Lower leg skin (tissue), 3 donors: Measurements from ENCODE around the gene PDE9A.

ENCODE experiments used
- POLR2A ChIP-seq, 2 donors: fragments of 450-650 bp; IDR thresholded peaks; one replicate each; pipeline ENCODE4 v1.6.1; 2016 to 2017; ENCODE audit warnings: antibody characterized with exemption in 2 of 2, mild to moderate bottlenecking in 1 of 2, moderate library complexity in 1 of 2
- TF ChIP-seq, protein P1 (sequence below), 3 donors: fragments of 450-650 bp; IDR thresholded peaks; one replicate each; pipeline ENCODE4 v1.5.1; 2016; ENCODE audit warnings: antibody characterized with exemption in 3 of 3, mild to moderate bottlenecking in 3 of 3, moderate library complexity in 2 of 3

DNA sequence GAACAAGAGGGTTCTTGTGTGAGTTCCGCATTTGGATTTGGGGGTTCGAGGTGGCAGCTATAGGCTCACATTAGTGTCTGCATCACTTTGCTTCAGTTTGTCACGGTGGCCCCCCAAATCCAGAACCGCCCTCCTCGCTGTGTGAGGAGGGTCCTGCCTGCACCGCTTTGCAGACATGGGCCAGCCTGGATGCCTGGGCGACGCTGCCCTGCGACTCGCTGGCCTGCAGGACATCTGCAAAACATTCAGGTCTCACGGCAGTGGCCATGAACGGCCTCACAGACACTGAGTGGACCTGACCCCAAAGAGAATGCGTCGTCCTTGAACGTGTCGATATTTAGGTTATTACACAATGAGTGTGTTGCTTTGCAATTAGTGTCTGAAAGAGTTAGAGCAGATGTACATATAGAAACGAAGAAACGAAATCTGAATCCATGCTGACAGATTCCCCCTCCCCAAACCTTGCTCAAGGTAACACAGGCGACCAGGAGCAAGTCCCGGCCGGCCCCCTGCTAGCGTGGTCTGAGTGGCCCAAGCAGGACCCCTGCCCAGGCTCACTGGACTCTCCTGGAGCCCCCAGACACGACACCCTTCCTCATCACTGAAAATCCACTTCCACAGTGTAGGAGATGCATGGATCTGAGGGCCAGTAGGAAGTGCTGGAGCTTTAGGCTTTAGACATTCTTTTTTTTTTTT, 20.4 kb downstream of the PDE9A start:
- no peak for TF ChIP-seq POLR2A (IDR thresholded peaks at IDR 0.05)
- TF ChIP-seq, protein P1, sequence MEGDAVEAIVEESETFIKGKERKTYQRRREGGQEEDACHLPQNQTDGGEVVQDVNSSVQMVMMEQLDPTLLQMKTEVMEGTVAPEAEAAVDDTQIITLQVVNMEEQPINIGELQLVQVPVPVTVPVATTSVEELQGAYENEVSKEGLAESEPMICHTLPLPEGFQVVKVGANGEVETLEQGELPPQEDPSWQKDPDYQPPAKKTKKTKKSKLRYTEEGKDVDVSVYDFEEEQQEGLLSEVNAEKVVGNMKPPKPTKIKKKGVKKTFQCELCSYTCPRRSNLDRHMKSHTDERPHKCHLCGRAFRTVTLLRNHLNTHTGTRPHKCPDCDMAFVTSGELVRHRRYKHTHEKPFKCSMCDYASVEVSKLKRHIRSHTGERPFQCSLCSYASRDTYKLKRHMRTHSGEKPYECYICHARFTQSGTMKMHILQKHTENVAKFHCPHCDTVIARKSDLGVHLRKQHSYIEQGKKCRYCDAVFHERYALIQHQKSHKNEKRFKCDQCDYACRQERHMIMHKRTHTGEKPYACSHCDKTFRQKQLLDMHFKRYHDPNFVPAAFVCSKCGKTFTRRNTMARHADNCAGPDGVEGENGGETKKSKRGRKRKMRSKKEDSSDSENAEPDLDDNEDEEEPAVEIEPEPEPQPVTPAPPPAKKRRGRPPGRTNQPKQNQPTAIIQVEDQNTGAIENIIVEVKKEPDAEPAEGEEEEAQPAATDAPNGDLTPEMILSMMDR (IDR thresholded peaks at IDR 0.05), result no peak
